Endothelial cell of umbilical vein (primary cell): ENCODE measurements around the gene DPH2. TPM values are rescaled to one million over a fixed set of nuclear protein-coding genes. Genes with fewer than 3 reads are reported as not detected.

Source experiments
- BruUV-seq: library from RNA; stranded (reverse); fragments of 400-500 nt; replicated peaks from 2 replicates; lab custom pipeline; 2021; lab: Mats Ljungman, UMichigan
- CTCF ChIA-PET: fragments of 300-600, 350-600 bp; sonication (Branson Sonifier 250); formaldehyde crosslinking; loops from one replicate; lab custom pipeline; 2021; ENCODE audit warnings: antibody characterized with exemption, inconsistent platforms; lab: Charles Lee
- POLR2A ChIA-PET: fragments of 300-600, 350-600 bp; sonication (Branson Sonifier 250); formaldehyde crosslinking; loops from one replicate; lab custom pipeline; 2021; ENCODE audit warnings: antibody characterized with exemption, inconsistent platforms; lab: Charles Lee
- DNase-seq: peaks from one replicate; pipeline ENCODE4 v3.0.0-alpha.2; 2011; ENCODE audit warnings: low read depth, low spot score
- FAIRE-seq: peaks from 2 replicates; lab custom pipeline; 2011; peaks lifted over from hg19 to GRCh38; lab: Jason Lieb, UNC
- H2AFZ ChIP-seq: 2 replicates; pipeline ENCODE4 v1.6.0; 2012; ENCODE audit warnings: low read depth, low read length, control low read depth, inconsistent platforms
- H3K27ac ChIP-seq: 2 replicates; pipeline ENCODE4 v1.5.1; 2011; ENCODE audit warnings: low read depth, mild to moderate bottlenecking, control low read depth, low read length, moderate library complexity; ENCODE audit not compliant: insufficient read depth
- H3K27me3 ChIP-seq, 2 experiments: 2 replicates each; pipeline versions ENCODE4 v1.6.0 to v1.6.1; 2011; ENCODE audit warnings: low read length in 2 of 2, mixed read lengths in 1 of 2; ENCODE audit not compliant: control insufficient read depth in 2 of 2, insufficient read depth in 2 of 2
- H3K36me3 ChIP-seq, 2 experiments: 2 replicates in 1 of 2; 3 replicates in 1 of 2; pipeline ENCODE4 v1.5.1; 2011; ENCODE audit warnings: low read length in 2 of 2, mild to moderate bottlenecking in 1 of 2, moderate library complexity in 1 of 2; ENCODE audit not compliant: control insufficient read depth in 2 of 2, insufficient read depth in 2 of 2; ENCODE audit errors: extremely low read depth in 1 of 2
- H3K4me1 ChIP-seq: 3 replicates; pipeline ENCODE4 v1.5.1; 2011; ENCODE audit warnings: mild to moderate bottlenecking, low read length; ENCODE audit not compliant: control insufficient read depth, insufficient read depth; ENCODE audit errors: extremely low read depth
- H3K4me2 ChIP-seq: 2 replicates; pipeline ENCODE4 v1.6.1; 2011; ENCODE audit warnings: low read length, control low read depth, mixed read lengths; ENCODE audit not compliant: insufficient read depth
- H3K4me3 ChIP-seq, 3 experiments: fragments of 200-600 bp in 1 of 3; sonication (generic), shearing (Covaris generic) in 1 of 3; replicated peaks in 1 of 3; 2 replicates each; pipeline ENCODE4 v1.5.1; 2011 to 2016; ENCODE audit warnings: control low read depth in 3 of 3, low read length in 3 of 3, mild to moderate bottlenecking in 2 of 3, inconsistent platforms in 1 of 3, low read depth in 1 of 3, moderate library complexity in 1 of 3; ENCODE audit not compliant: insufficient read depth in 1 of 3
- H3K79me2 ChIP-seq: 2 replicates; pipeline ENCODE4 v1.6.0; 2012; ENCODE audit warnings: low read length, inconsistent platforms; ENCODE audit not compliant: control insufficient read depth, insufficient read depth
- H3K9ac ChIP-seq: replicated peaks from 2 replicates; pipeline ENCODE3; 2011; ENCODE audit warnings: low read length, control low read depth; ENCODE audit not compliant: insufficient read depth; ENCODE audit errors: extremely low read depth
- H3K9me1 ChIP-seq: replicated peaks from 3 replicates; pipeline ENCODE4 v1.6.0; 2011; ENCODE audit warnings: mild to moderate bottlenecking, low read length; ENCODE audit not compliant: control insufficient read depth, insufficient read depth; ENCODE audit errors: extremely low read depth
- H3K9me3 ChIP-seq: replicated peaks from 2 replicates; pipeline ENCODE4 v1.5.1; 2012; ENCODE audit warnings: low read length, inconsistent platforms; ENCODE audit not compliant: control insufficient read depth, insufficient read depth
- H4K20me1 ChIP-seq: replicated peaks from 2 replicates; pipeline ENCODE3; 2011; ENCODE audit warnings: mild to moderate bottlenecking, low read length; ENCODE audit not compliant: control insufficient read depth, insufficient read depth; ENCODE audit errors: extremely low read depth
- CTCF ChIP-seq, 2 donors: IDR thresholded peaks; 1 replicate in 1 of 2; 2 replicates in 1 of 2; pipeline ENCODE4 v1.5.1; 2011; ENCODE audit warnings: low read length in 2 of 2, mild to moderate bottlenecking in 2 of 2, moderate library complexity in 2 of 2, control low read depth in 1 of 2, inconsistent platforms in 1 of 2, low read depth in 1 of 2; ENCODE audit not compliant: insufficient read depth in 1 of 2; ENCODE audit errors: extremely low read depth in 1 of 2
- EZH2 ChIP-seq: IDR thresholded peaks from 2 replicates; pipeline ENCODE4 v1.6.1; 2012; ENCODE audit warnings: borderline replicate concordance, low read depth, mild to moderate bottlenecking, moderate library complexity, low read length, inconsistent platforms; ENCODE audit not compliant: severe bottlenecking
- FOS ChIP-seq: IDR thresholded peaks from 2 replicates; pipeline ENCODE4 v1.6.1; 2011; ENCODE audit warnings: mild to moderate bottlenecking, low read length, moderate library complexity, borderline replicate concordance; ENCODE audit not compliant: insufficient read depth
- GATA2 ChIP-seq: IDR thresholded peaks from 2 replicates; pipeline ENCODE4 v1.7.0; 2011; ENCODE audit warnings: low read depth, mild to moderate bottlenecking, moderate library complexity, mixed read lengths, low read length; ENCODE audit not compliant: insufficient read length, insufficient read depth
- JUN ChIP-seq: IDR thresholded peaks from 2 replicates; pipeline ENCODE4 v1.6.1; 2011; ENCODE audit warnings: borderline replicate concordance, low read depth; ENCODE audit not compliant: insufficient read length, insufficient read depth
- MYC ChIP-seq: IDR thresholded peaks from one replicate; pipeline ENCODE4 v1.6.1; 2011; ENCODE audit warnings: mild to moderate bottlenecking, low read depth, low read length
- POLR2A ChIP-seq: IDR thresholded peaks from 2 replicates; pipeline ENCODE4 v1.6.1; 2012; ENCODE audit warnings: low read depth, mild to moderate bottlenecking, control low read depth, low read length
- POLR2AphosphoS5 ChIP-seq: IDR thresholded peaks from 2 replicates; pipeline ENCODE4 v1.6.1; 2012; ENCODE audit warnings: low read depth, mild to moderate bottlenecking, control low read depth, low read length, moderate library complexity; ENCODE audit not compliant: insufficient read depth
- dilution Hi-C: fragments of 300-500 bp; cut with MboI; formaldehyde crosslinking; loops from one replicate; pipeline ENCODE4 v1.15.0; 2019; ENCODE audit warnings: low sequenced_read_pairs; ENCODE audit not compliant: extremely low pct_ligation_motif_present
- intact Hi-C: fragments of 100-400 bp; cut with micrococcal nuclease; formaldehyde crosslinking; loops from one replicate; pipeline ENCODE4 v1.10.0; 2022
- polyA plus RNA-seq, 4 experiments: library from polyadenylated mRNA; depleted of rRNA in 3 of 4; stranded (reverse) in 3 of 4; unstranded in 1 of 4; fragments of >200 nt; gene quantifications; 2 replicates each; pipeline versions ENCODE4 v1.2.1 to v1.2.3, GENCODE V29; 2011 to 2012; ENCODE audit warnings: missing spikeins in 1 of 4
- total RNA-seq: library from RNA; stranded (reverse); gene quantifications from 2 replicates; pipeline ENCODE4 v1.2.3, GENCODE V29; 2021
- TF ChIP-seq, protein P1 (sequence below): IDR thresholded peaks from 2 replicates; pipeline ENCODE4 v1.6.1; 2011; ENCODE audit not compliant: insufficient read depth, insufficient read length

The DPH2 gene
- total and polyA plus RNA-seq, 2 donors (not counting 3 experiments of a cell fraction or from before 2014, with no cell fraction given) = 28.1 to 59.1 TPM

DNA sequence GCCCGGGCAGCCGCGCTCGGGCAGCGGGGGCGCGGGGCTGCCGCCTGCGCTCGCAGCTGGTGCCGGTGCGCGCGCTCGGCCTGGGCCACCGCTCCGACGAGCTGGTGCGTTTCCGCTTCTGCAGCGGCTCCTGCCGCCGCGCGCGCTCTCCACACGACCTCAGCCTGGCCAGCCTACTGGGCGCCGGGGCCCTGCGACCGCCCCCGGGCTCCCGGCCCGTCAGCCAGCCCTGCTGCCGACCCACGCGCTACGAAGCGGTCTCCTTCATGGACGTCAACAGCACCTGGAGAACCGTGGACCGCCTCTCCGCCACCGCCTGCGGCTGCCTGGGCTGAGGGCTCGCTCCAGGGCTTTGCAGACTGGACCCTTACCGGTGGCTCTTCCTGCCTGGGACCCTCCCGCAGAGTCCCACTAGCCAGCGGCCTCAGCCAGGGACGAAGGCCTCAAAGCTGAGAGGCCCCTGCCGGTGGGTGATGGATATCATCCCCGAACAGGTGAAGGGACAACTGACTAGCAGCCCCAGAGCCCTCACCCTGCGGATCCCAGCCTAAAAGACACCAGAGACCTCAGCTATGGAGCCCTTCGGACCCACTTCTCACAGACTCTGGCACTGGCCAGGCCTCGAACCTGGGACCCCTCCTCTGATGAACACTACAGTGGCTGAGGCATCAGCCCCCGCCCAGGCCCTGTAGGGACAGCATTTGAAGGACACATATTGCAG lies 33.2 kb upstream of the DPH2 start:
- ChIA-PET POLR2A (no interaction called here), CTCF (interaction anchor here (0.6 to 18.1 kb wide), 5 partner anchors 9 to 172 kb away, joined by 3 to 965 read pairs (median 3); no protein-coding TSS in a partner anchor)
- Histone ChIP-seq H3K4me1 (peaks cover 5% of the 10 kb centered on the region), H3K4me3 (peak overlapping the region in 1 of 3 experiments; percentile 16), H3K36me3 (no peaks in the 10 kb centered on the region), H3K9me3 (no peaks in the 10 kb centered on the region), H3K27me3 (peaks cover 3 to 9% of the 10 kb centered on the region in 2 experiments), H3K4me2 (no peak overlapping the region), H4K20me1 (no peaks in the 10 kb centered on the region), H3K79me2 (no peaks in the 10 kb centered on the region), H3K9ac (no peak overlapping the region), H3K27ac (no peak overlapping the region), H3K9me1 (no peaks in the 10 kb centered on the region), H2AFZ (peak overlapping the region; percentile 67)
- DNase-seq = peak; percentile 16
- dilution Hi-C loops = loop anchor here (25.0 kb wide), 1 partner anchor 174 kb away; no protein-coding TSS in a partner anchor
- TF ChIP-seq JUN = no peak
- no peak for TF ChIP-seq MYC
- no peak for TF ChIP-seq FOS
- TF ChIP-seq EZH2 = no peak
- no peak for TF ChIP-seq POLR2AphosphoS5
- TF ChIP-seq GATA2 = no peak
- TF ChIP-seq, protein P1, sequence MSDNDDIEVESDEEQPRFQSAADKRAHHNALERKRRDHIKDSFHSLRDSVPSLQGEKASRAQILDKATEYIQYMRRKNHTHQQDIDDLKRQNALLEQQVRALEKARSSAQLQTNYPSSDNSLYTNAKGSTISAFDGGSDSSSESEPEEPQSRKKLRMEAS = no peak
- TF ChIP-seq POLR2A = no peak
- no peak for TF ChIP-seq CTCF (IDR thresholded peaks at IDR 0.05; ENCODE audit: extremely low read depth in 1 of 2, insufficient read depth in 1 of 2, low read depth in 1 of 2, low read length in 2 of 2)
- intact Hi-C loops = no loop called here
- peak; percentile 67 for FAIRE-seq
- no TSS peak for BruUV-seq
